K562 (cell line): ENCODE data around the gene CBFA2T2. TPM values are rescaled to one million over a fixed set of nuclear protein-coding genes. Genes with fewer than 3 reads are reported as not detected.

Experiments
- CBFA2T3 ChIP-seq: fragments of 450-650 bp; IDR thresholded peaks from 2 replicates; pipeline ENCODE4 v1.6.1; 2017
- CLOCK ChIP-seq: fragments of 250-450 bp; sonication (Bioruptor Pico); IDR thresholded peaks from 2 replicates; pipeline ENCODE4 v1.4.0; 2020; ENCODE audit warnings: mild to moderate bottlenecking, moderate library complexity, borderline replicate concordance
- CREM ChIP-seq: IDR thresholded peaks from 2 replicates; pipeline ENCODE4 v1.6.1; 2014; ENCODE audit warnings: antibody characterized with exemption, low read depth
- GABPB2 ChIP-seq: fragments of 250-450 bp; sonication (Bioruptor Pico); conservative IDR thresholded peaks from 2 replicates; pipeline ENCODE4 v1.5.1; 2021; ENCODE audit warnings: mild to moderate bottlenecking
- HIVEP1 ChIP-seq: fragments of 250-450 bp; sonication (Bioruptor Pico); IDR thresholded peaks from 2 replicates; pipeline ENCODE4 v1.4.0; 2020; ENCODE audit warnings: mild to moderate bottlenecking
- JUN ChIP-seq, 2 experiments: sonication (generic) in 1 of 2; formaldehyde crosslinking in 1 of 2; IDR thresholded peaks; 2 replicates each; pipeline versions ENCODE4 v1.6.1 to v1.8.0; 2012 to 2022; ENCODE audit warnings: borderline replicate concordance in 2 of 2, mild to moderate bottlenecking in 2 of 2, improper control_type of control experiment in 1 of 2, low read depth in 1 of 2, low read length in 1 of 2, missing genetic modification reagents in 1 of 2
- MTA1 ChIP-seq: fragments of 450-650 bp; IDR thresholded peaks from 2 replicates; pipeline ENCODE4 v1.6.1; 2017; ENCODE audit warnings: borderline replicate concordance
- NELFE ChIP-seq: IDR thresholded peaks from 2 replicates; pipeline ENCODE4 v1.6.1; 2011; ENCODE audit warnings: mild to moderate bottlenecking; ENCODE audit not compliant: insufficient read depth, insufficient read length
- NR1H2 ChIP-seq: sonication (generic); formaldehyde crosslinking; IDR thresholded peaks from 2 replicates; pipeline ENCODE4 v1.4.0; 2020; ENCODE audit warnings: mild to moderate bottlenecking, missing genetic modification reagents
- PHF21A ChIP-seq: fragments of 450-650 bp; IDR thresholded peaks from 2 replicates; pipeline ENCODE4 v1.6.1; 2017; ENCODE audit warnings: low read depth, borderline replicate concordance
- POLR2A ChIP-seq: fragments of 450-650 bp; conservative IDR thresholded peaks from 2 replicates; pipeline ENCODE4 v1.6.1; 2016
- RBM15 ChIP-seq: fragments of 200-400 bp; formaldehyde crosslinking; IDR thresholded peaks from 2 replicates; pipeline ENCODE4 v1.6.1; 2018; ENCODE audit warnings: mild to moderate bottlenecking, low read length, moderate library complexity; ENCODE audit not compliant: insufficient read depth
- TCF3 ChIP-seq: sonication (generic); formaldehyde crosslinking; IDR thresholded peaks from 2 replicates; pipeline ENCODE4 v1.4.0; 2020; ENCODE audit warnings: mild to moderate bottlenecking, missing genetic modification reagents
- TCF7 ChIP-seq: sonication (generic); IDR thresholded peaks from 2 replicates; pipeline ENCODE4 v1.6.1; 2016; ENCODE audit warnings: antibody characterized with exemption, borderline replicate concordance
- ZNF280B ChIP-seq: fragments of 250-450 bp; sonication (Bioruptor Pico); IDR thresholded peaks from 2 replicates; pipeline ENCODE4 v1.5.1; 2021; ENCODE audit warnings: mild to moderate bottlenecking
- polyA plus RNA-seq, 8 experiments: library from polyadenylated mRNA; depleted of rRNA in 4 of 8; stranded (reverse) in 5 of 8; unstranded in 3 of 8; fragments of >200 nt; fragmentation: Nextera tagmentation in 2 of 8; fragmentation: Illumina TruSeq in 1 of 8; extraction: Ambion mirVana in 2 of 8; extraction: Trizol in 1 of 8; gene quantifications; 2 replicates each; pipeline versions ENCODE4 v1.2.1 to v1.2.3, GENCODE V29; 2011 to 2014; ENCODE audit warnings: inconsistent platforms in 1 of 8, missing spikeins in 1 of 8
- total RNA-seq, 7 experiments: library from RNA; depleted of rRNA in 6 of 7; stranded (reverse); fragments of >200 nt in 6 of 7; fragmentation: Illumina TruSeq in 2 of 7; extraction: Trizol in 2 of 7; gene quantifications; 2 replicates each; pipeline versions ENCODE4 v1.2.1 to v1.2.3, GENCODE V29; 2011 to 2021; ENCODE audit warnings: low replicate concordance in 1 of 7
- TF ChIP-seq, protein P1 (sequence below): fragments of 200-400 bp; formaldehyde crosslinking; IDR thresholded peaks from 2 replicates; pipeline ENCODE4 v1.6.1; 2017; ENCODE audit warnings: mild to moderate bottlenecking, low read depth, low read length, moderate library complexity
- TF ChIP-seq, protein P2 (sequence below), 2 experiments: fragments of 450-650 bp in 1 of 2; sonication (generic) in 1 of 2; formaldehyde crosslinking in 1 of 2; IDR thresholded peaks in 1 of 2; conservative IDR thresholded peaks in 1 of 2; 2 replicates each; pipeline versions ENCODE4 v1.6.1 to v1.8.1; 2016 to 2023; ENCODE audit warnings: mild to moderate bottlenecking in 2 of 2, moderate library complexity in 2 of 2, inconsistent platforms in 1 of 2, missing genetic modification reagents in 1 of 2
- TF ChIP-seq, protein P3 (sequence below): fragments of 200-800 bp; sonication (Bioruptor generic); IDR thresholded peaks from 2 replicates; pipeline ENCODE4 v1.6.1; 2017; ENCODE audit warnings: missing genetic modification characterization, missing compliant biosample characterization

The CBFA2T2 gene
- total and polyA plus RNA-seq, 9 of the 15 experiments (the other 6 are each of a cell fraction or from before 2014, with no cell fraction given): 0.27 to 9.6 (median 5.8) TPM

DNA sequence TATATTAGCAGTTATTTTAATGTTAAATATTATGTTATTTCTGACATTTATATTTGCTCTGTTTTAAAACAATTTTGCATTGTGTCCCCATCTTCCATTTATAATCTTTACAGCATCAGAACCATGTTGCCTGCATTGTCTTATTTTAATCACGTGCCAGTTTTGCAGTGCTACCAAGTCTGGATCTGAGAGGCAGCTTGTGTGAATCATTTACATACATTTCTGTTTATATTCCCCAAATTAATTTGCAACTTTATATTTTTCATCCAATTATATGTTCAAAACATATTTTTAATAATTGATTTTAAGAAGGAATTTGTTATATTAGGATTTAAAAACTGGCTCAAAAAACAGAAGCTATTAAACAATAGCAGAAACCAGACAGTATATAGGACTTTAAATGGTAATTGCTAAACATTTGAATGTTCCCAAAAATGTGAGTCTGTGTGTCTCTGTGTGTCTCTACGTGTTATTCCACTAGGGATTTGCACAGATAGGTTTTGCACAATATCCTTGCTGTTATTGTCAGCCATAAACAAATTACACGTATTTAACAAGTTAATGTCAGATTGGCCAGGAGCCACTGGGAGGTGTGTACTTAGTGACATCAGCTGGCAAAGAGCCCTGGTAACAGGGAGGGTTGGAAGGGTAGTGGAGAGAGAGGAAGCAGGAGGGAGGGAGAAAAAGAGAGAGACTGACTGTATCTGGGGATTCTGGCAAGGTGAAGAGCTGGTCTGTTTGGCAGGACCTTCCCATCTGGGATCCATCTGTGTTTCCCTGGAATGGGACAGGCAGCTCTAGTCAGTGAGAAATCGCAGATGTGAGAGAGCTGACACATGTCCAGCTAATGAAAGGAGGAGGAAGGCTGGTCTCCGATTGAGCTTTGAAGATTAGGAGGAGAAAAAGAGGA is 72.1 kb downstream of the CBFA2T2 start (continued):
- TF ChIP-seq JUN (IDR thresholded peaks at IDR 0.05; ENCODE audit: borderline replicate concordance, low read depth, low read length) (no peak), JUN (CRISPR knock-in tag; IDR thresholded peaks at IDR 0.05; ENCODE audit: borderline replicate concordance) (no peak), CREM (peak; percentile 58; the same call in 1 of the 2 replicates), MTA1 (0 out of 2 replicates have a peak, but pooled peaks have one; percentile 36), ZNF280B (CRISPR knock-in tag) (no peak), NR1H2 (CRISPR knock-in tag) (no peak), GABPB2 (no peak), HIVEP1 (no peak), NELFE (no peak), POLR2A (no peak), CLOCK (CRISPR knock-in tag) (no peak), PHF21A (no peak), TCF7 (no peak), RBM15 (no peak), TCF3 (CRISPR knock-in tag) (no peak), CBFA2T3 (no peak)
- TF ChIP-seq, protein P1, sequence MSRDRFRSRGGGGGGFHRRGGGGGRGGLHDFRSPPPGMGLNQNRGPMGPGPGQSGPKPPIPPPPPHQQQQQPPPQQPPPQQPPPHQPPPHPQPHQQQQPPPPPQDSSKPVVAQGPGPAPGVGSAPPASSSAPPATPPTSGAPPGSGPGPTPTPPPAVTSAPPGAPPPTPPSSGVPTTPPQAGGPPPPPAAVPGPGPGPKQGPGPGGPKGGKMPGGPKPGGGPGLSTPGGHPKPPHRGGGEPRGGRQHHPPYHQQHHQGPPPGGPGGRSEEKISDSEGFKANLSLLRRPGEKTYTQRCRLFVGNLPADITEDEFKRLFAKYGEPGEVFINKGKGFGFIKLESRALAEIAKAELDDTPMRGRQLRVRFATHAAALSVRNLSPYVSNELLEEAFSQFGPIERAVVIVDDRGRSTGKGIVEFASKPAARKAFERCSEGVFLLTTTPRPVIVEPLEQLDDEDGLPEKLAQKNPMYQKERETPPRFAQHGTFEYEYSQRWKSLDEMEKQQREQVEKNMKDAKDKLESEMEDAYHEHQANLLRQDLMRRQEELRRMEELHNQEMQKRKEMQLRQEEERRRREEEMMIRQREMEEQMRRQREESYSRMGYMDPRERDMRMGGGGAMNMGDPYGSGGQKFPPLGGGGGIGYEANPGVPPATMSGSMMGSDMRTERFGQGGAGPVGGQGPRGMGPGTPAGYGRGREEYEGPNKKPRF: no peak
- TF ChIP-seq, protein P2, sequence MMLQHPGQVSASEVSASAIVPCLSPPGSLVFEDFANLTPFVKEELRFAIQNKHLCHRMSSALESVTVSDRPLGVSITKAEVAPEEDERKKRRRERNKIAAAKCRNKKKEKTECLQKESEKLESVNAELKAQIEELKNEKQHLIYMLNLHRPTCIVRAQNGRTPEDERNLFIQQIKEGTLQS (IDR thresholded peaks at IDR 0.05): 0 out of 2 replicates have a peak, but pooled peaks have one; percentile 8
- TF ChIP-seq, protein P2 (CRISPR knock-in tag; conservative IDR thresholded peaks at IDR 0.05): no peak
- TF ChIP-seq, protein P3, sequence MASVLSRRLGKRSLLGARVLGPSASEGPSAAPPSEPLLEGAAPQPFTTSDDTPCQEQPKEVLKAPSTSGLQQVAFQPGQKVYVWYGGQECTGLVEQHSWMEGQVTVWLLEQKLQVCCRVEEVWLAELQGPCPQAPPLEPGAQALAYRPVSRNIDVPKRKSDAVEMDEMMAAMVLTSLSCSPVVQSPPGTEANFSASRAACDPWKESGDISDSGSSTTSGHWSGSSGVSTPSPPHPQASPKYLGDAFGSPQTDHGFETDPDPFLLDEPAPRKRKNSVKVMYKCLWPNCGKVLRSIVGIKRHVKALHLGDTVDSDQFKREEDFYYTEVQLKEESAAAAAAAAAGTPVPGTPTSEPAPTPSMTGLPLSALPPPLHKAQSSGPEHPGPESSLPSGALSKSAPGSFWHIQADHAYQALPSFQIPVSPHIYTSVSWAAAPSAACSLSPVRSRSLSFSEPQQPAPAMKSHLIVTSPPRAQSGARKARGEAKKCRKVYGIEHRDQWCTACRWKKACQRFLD (CRISPR knock-in tag): no peak
